NCI-H1694 (cell line): ENCODE results near the gene NCAPG.
"Not testable (repeated sequence)": the region's sequence is repeated elsewhere in the genome, so short reads cannot be mapped to it uniquely, and the experiment has no call there.

Experiments used
- DNase-seq: peaks from one replicate; lab custom pipeline; 2025; lab: John Stamatoyannopoulos, UW

Gene NCAPG

GRCh38 chr4:17788956-17789355 lies 21.8 kb upstream of the NCAPG start:
- DNase-seq = no peak

GRCh38 chr4:17794730-17795129 lies 16.0 kb upstream of the NCAPG start:
- no peak for DNase-seq

- DNase-seq = no peak
Observed at GRCh38 chr4:17797808-17798207, 13.0 kb upstream of the NCAPG start.

- no peak for DNase-seq
Observed at GRCh38 chr4:17805580-17806155, 5.1 kb upstream of the NCAPG start.

- no peak for DNase-seq
Observed at GRCh38 chr4:17807446-17807845, 3.3 kb upstream of the NCAPG start.

- no peak for DNase-seq
Observed at GRCh38 chr4:17809667-17810066, 1.1 kb upstream of the NCAPG start.

- DNase-seq = no peak
Observed at GRCh38 chr4:17811078-17811603, 362 bp downstream of the NCAPG start.

GRCh38 chr4:17812125-17812524 lies 1.3 kb downstream of the NCAPG start:
- no peak for DNase-seq

GRCh38 chr4:17812801-17813200 lies 2.0 kb downstream of the NCAPG start:
- no peak for DNase-seq

GRCh38 chr4:17814140-17814539 lies 3.4 kb downstream of the NCAPG start:
- DNase-seq = no peak

- no peak for DNase-seq
Observed at GRCh38 chr4:17816142-17816541, 5.4 kb downstream of the NCAPG start.

- DNase-seq = peak; percentile 25
Observed at GRCh38 chr4:17817027-17817426, 6.2 kb downstream of the NCAPG start.

GRCh38 chr4:17823871-17824669 lies 13.3 kb downstream of the NCAPG start:
- DNase-seq = no peak

GRCh38 chr4:17846266-17846665 lies 35.5 kb downstream of the NCAPG start:
- no peak for DNase-seq

- DNase-seq = not testable (repeated sequence)
Observed at GRCh38 chr4:17850295-17850694, 39.5 kb downstream of the NCAPG start.

- DNase-seq = no peak
Observed at GRCh38 chr4:17851959-17852358, 41.2 kb downstream of the NCAPG start.

GRCh38 chr4:17854036-17854435 lies 43.3 kb downstream of the NCAPG start:
- DNase-seq = no peak

- no peak for DNase-seq
Observed at GRCh38 chr4:17859793-17860406, 49.1 kb downstream of the NCAPG start.

- not testable (repeated sequence) for DNase-seq
Observed at GRCh38 chr4:17861906-17862305, 51.1 kb downstream of the NCAPG start.

GRCh38 chr4:17865866-17866363 lies 55.1 kb downstream of the NCAPG start:
- no peak for DNase-seq

GRCh38 chr4:17866810-17867209 lies 56.0 kb downstream of the NCAPG start:
- no peak for DNase-seq

GRCh38 chr4:17867276-17867675 lies 56.5 kb downstream of the NCAPG start:
- DNase-seq = no peak

- DNase-seq = no peak
Observed at GRCh38 chr4:17869327-17869726, 58.5 kb downstream of the NCAPG start.
